NCI-H510A treated with DMSO at 0.1 percent for 48 hours (cell line): ENCODE results near the gene KCTD5.
"Not testable (repeated sequence)": the region's sequence is repeated elsewhere in the genome, so short reads cannot be mapped to it uniquely, and the experiment has no call there.

Experiments used
- DNase-seq: peaks from one replicate; lab custom pipeline; 2025; lab: John Stamatoyannopoulos, UW

KCTD5 gene

GRCh38 chr16:2682209-2683021 lies at the start of gene KCTD5:
KCTD5 (plus strand) TSS chr16:2682523; CDS start chr16:2682549, 26 bp downstream.
- peak; percentile 86 for DNase-seq

- not testable (repeated sequence) for DNase-seq
These were observed 43.1 kb upstream of the KCTD5 start for GRCh38 chr16:2639071-2639721.

GRCh38 chr16:2639722-2640072 lies 42.6 kb upstream of the KCTD5 start:
- not testable (repeated sequence) for DNase-seq

GRCh38 chr16:2642561-2642960 lies 39.8 kb upstream of the KCTD5 start:
- DNase-seq: not testable (repeated sequence)

GRCh38 chr16:2644754-2645453 lies 37.4 kb upstream of the KCTD5 start:
- DNase-seq: not testable (repeated sequence)

- DNase-seq: not testable (repeated sequence)
These were observed 31.0 kb upstream of the KCTD5 start for GRCh38 chr16:2651268-2651871.

- DNase-seq: not testable (repeated sequence)
These were observed 28.4 kb upstream of the KCTD5 start for GRCh38 chr16:2653915-2654314.

GRCh38 chr16:2654949-2655348 lies 27.4 kb upstream of the KCTD5 start:
- DNase-seq: not testable (repeated sequence)

GRCh38 chr16:2656985-2657384 lies 25.3 kb upstream of the KCTD5 start:
- no peak for DNase-seq

- DNase-seq: not testable (repeated sequence)
These were observed 24.5 kb upstream of the KCTD5 start for GRCh38 chr16:2657803-2658202.

- DNase-seq: not testable (repeated sequence)
These were observed 22.8 kb upstream of the KCTD5 start for GRCh38 chr16:2659560-2659959.

GRCh38 chr16:2660014-2660662 lies 22.2 kb upstream of the KCTD5 start:
- DNase-seq: not testable (repeated sequence)

GRCh38 chr16:2660755-2661373 lies 21.5 kb upstream of the KCTD5 start:
- DNase-seq: not testable (repeated sequence)

- DNase-seq: no peak
These were observed 18.5 kb upstream of the KCTD5 start for GRCh38 chr16:2663553-2664546.

- no peak for DNase-seq
These were observed 17.7 kb upstream of the KCTD5 start for GRCh38 chr16:2664574-2664982.

GRCh38 chr16:2666671-2667070 lies 15.7 kb upstream of the KCTD5 start:
- not testable (repeated sequence) for DNase-seq

- not testable (repeated sequence) for DNase-seq
These were observed 12.7 kb upstream of the KCTD5 start for GRCh38 chr16:2669587-2669986.

GRCh38 chr16:2670017-2670416 lies 12.3 kb upstream of the KCTD5 start:
- DNase-seq: peak; percentile 16

- DNase-seq: not testable (repeated sequence)
These were observed 11.1 kb upstream of the KCTD5 start for GRCh38 chr16:2671193-2671592.

GRCh38 chr16:2671741-2672140 lies 10.6 kb upstream of the KCTD5 start:
- no peak for DNase-seq
